HUES64 (cell line): ENCODE data around the gene ZG16B.

Experiments used
- H3K27ac ChIP-seq: 2 replicates; pipeline ENCODE4 v1.7.0; 2013; ENCODE audit warnings: low read depth, low read length, inconsistent platforms
- H3K27me3 ChIP-seq: 2 replicates; pipeline ENCODE4 v1.6.1; 2013; ENCODE audit warnings: mild to moderate bottlenecking, low read length; ENCODE audit not compliant: insufficient read depth
- H3K36me3 ChIP-seq: 2 replicates; pipeline ENCODE4 v1.6.1; 2013; ENCODE audit warnings: mild to moderate bottlenecking, low read length; ENCODE audit not compliant: insufficient read depth
- H3K4me1 ChIP-seq: 2 replicates; pipeline ENCODE4 v1.6.1; 2013; ENCODE audit warnings: mild to moderate bottlenecking, low read length, moderate library complexity; ENCODE audit not compliant: insufficient read depth
- H3K4me3 ChIP-seq: 2 replicates; pipeline ENCODE4 v1.5.1; 2013; ENCODE audit warnings: mild to moderate bottlenecking, low read length, moderate library complexity
- H3K9ac ChIP-seq: 2 replicates; pipeline ENCODE4 v1.6.1; 2013; ENCODE audit warnings: mild to moderate bottlenecking, low read depth, low read length
- H3K9me3 ChIP-seq: 2 replicates; pipeline ENCODE4 v1.6.1; 2013; ENCODE audit warnings: low read depth, low read length; ENCODE audit not compliant: insufficient read depth
- WGBS: fragments of 150-250, 120-280 bp; methylation state at CpG from one replicate; pipeline ENCODE4 v1.1.7; 2013; ENCODE audit warnings: missing lambda C conversion rate; 5-methylcytosine and 5-hydroxymethylcytosine counted together

Gene ZG16B

DNA sequence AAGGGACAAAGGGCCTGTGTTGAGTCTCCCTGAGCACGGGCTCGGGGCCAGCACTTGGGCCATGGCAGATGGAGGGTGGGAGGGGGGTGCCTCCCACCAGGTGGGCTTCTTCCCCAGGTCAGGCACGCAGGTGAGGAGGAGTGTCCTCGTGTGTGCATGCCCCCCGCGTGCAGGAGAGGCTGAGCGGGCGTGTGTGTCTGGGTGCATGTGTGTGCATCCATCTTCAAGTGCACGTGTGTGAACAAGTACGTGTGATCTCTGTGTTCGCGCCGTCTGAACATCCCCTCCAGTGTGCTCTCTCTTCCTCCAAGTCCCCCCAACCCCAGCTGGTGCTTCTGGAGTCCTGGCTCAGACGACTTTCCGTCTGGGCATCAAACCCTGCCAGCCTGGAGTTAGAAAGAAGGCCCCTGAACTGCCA, 2.7 kb upstream of the ZG16B start:
- no peak overlapping the region for H3K27ac ChIP-seq
- H3K9me3 ChIP-seq, result no peaks in the 10 kb centered on the region
- 91% methylated on average over 15 of the region's 15 CpGs for WGBS
- no peaks in the 10 kb centered on the region for H3K4me1 ChIP-seq
- no peaks in the 10 kb centered on the region for H3K27me3 ChIP-seq
- H3K4me3 ChIP-seq, result no peak overlapping the region
- H3K36me3 ChIP-seq, result no peaks in the 10 kb centered on the region
- no peak overlapping the region for H3K9ac ChIP-seq

DNA sequence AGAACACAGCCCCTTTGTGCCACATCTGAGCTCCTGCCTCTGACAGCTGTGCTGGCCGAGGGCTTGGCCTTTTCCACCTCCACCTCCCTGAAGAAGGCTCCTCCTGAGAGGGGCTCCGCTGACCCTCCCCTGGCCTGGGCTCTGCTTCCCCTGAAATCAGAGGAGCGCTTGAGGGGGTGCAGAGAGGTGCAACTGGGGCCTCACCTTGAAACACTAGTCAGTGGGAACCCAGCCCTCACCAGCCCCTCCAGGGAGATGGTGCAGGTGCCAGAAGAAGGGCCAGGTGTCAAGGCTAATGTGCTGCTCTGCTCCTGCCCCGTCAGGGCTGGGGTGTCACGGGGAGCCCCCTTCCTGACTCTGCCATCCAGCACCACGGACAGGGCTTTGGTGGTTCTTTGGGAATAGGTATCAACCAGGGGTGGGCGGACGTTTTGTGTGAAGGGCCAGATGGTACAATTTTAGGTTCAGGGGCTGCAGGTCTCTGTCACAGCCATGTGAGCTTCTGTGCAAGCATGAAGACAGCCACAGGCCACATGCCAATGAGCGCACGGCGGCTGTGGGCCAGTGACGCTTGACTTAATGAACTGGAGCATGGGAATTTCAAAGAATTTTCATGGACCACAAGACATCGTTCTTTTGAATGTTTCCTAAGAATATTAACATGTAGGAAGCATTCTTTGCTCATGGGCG, 2.1 kb upstream of the ZG16B start:
- H3K27ac ChIP-seq, result no peak overlapping the region
- H3K36me3 ChIP-seq, result no peaks in the 10 kb centered on the region
- no peak overlapping the region for H3K4me3 ChIP-seq
- no peaks in the 10 kb centered on the region for H3K9me3 ChIP-seq
- no peak overlapping the region for H3K9ac ChIP-seq
- no peaks in the 10 kb centered on the region for H3K4me1 ChIP-seq
- 84% methylated on average over 14 of the region's 14 CpGs for WGBS
- H3K27me3 ChIP-seq, result no peaks in the 10 kb centered on the region

DNA sequence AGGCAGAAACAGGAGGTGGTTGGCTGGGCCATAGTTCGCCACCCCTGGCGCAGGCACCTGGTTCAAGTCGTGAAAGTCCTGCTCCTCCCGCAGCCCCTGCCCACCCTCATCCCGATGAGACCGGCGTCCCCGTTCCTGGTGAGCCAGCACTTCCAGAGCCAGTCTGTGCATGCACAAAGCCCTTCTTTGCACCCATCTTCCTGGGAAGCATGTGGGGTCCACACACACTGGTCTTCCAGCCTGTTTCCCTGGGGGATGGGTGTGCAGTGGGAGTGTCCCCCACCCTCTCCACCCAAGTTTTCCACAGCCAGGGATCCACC, 1.6 kb upstream of the ZG16B start:
- Histone ChIP-seq H3K27me3 (no peaks in the 10 kb centered on the region), H3K36me3 (no peaks in the 10 kb centered on the region), H3K4me3 (no peak overlapping the region), H3K9ac (no peak overlapping the region), H3K9me3 (no peaks in the 10 kb centered on the region), H3K4me1 (no peaks in the 10 kb centered on the region), H3K27ac (no peak overlapping the region)
- 96% methylated on average over 8 of the region's 8 CpGs for WGBS

DNA sequence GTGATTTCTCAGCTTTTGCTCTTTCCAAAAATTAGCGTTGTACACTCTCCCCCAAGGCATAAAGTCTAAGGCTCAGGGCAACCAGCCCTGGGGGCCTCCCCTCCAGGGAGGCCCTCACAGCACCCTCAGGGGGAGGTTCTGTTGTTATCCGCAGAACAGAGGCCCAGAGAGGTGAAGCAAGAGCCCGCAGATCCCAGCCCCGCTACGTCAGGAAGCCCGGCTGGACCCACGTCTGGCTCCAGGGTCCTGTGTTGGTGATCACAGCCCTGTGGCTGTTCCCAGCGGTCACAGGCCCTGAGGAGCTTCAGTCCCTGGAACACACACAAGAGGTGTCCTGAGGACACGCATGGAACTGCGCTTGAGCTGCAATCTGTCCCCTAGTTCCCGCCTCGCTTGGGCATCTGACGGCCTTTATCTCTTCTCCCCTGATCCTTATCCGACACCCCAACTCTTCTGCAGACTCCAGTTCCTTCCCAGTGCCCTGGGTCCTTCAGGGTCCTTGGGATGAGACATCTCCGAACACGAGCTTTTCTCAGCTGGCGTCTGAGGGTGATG, 1.1 kb upstream of the ZG16B start:
- no peaks in the 10 kb centered on the region for H3K4me1 ChIP-seq
- H3K27ac ChIP-seq, result no peak overlapping the region
- H3K4me3 ChIP-seq, result no peak overlapping the region
- H3K9ac ChIP-seq, result no peak overlapping the region
- H3K36me3 ChIP-seq, result no peaks in the 10 kb centered on the region
- H3K27me3 ChIP-seq, result no peaks in the 10 kb centered on the region
- H3K9me3 ChIP-seq, result no peaks in the 10 kb centered on the region
- WGBS, result 92% methylated on average over 17 of the region's 17 CpGs

DNA sequence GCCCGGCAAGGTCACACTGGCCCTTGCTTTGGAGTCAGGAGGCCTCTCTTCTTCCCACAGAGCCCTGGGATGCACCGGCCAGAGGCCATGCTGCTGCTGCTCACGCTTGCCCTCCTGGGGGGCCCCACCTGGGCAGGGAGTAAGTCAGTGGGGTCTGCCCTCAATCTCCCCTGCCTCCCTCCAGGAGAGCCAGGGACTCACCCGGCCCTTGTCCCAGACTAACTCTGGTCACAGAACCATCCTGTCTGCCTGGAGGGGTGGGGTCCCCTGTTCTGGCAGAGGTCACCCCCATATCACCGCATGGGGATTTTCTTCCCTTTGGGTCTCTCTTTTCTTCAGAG, 222 bp downstream of the ZG16B start:
- WGBS, result 90% methylated on average over 5 of the region's 5 CpGs
- Histone ChIP-seq H3K36me3 (no peaks in the 10 kb centered on the region), H3K9ac (no peak overlapping the region), H3K27me3 (no peaks in the 10 kb centered on the region), H3K4me3 (no peak overlapping the region), H3K4me1 (no peaks in the 10 kb centered on the region), H3K9me3 (no peaks in the 10 kb centered on the region), H3K27ac (no peak overlapping the region)

DNA sequence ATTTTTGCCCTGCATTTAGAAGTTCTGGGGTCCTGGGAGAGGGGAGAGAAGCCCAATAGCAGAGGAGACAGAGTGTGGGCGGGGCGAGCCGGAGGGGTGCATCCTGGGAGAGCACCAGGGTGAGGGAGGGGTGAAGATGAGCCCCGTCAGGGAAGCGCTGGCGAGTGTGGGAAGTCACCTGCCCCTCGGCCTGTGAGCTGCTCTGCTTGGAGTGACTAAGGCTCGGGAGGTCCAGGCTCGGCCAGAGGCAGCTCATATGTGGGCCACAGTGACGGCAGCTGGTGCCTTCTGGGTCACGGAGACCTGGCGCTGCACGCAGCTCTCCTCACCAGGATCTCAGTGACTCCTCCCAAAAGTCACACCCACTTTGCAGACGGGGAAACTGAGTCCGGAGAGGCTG, 1.1 kb downstream of the ZG16B start:
- Histone ChIP-seq H3K27me3 (no peaks in the 10 kb centered on the region), H3K9me3 (no peaks in the 10 kb centered on the region), H3K27ac (no peak overlapping the region), H3K36me3 (no peaks in the 10 kb centered on the region), H3K4me3 (no peak overlapping the region), H3K9ac (no peak overlapping the region), H3K4me1 (peaks cover 8% of the 10 kb centered on the region; the same call in 1 of the 2 replicates)
- WGBS, result 87% methylated on average over 15 of the region's 15 CpGs

DNA sequence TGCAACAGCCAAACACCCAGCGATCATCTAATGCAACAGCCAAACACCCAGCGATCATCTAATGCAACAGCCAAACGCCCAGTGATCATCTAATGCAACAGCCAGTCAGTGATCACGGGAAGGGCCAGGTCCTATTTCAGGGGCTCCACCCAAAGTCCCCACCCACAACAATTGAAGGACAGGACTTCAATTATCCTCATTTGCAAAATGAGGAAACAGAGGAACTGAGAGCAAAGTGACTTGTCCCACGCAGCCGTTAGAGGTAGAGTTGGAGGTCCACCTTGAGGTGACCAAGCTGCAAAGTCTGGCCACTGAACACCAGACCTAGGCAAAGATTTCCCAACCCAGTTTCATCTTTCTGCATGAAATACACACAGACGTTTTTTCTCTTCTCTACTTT, 3.7 kb downstream of the ZG16B start:
- Histone ChIP-seq H3K4me1 (peaks cover 9% of the 10 kb centered on the region; the same call in 1 of the 2 replicates), H3K27me3 (no peaks in the 10 kb centered on the region), H3K9me3 (no peaks in the 10 kb centered on the region), H3K4me3 (no peak overlapping the region), H3K9ac (no peak overlapping the region), H3K36me3 (no peaks in the 10 kb centered on the region), H3K27ac (no peak overlapping the region)
- WGBS, result 86% methylated on average over 6 of the region's 7 CpGs

DNA sequence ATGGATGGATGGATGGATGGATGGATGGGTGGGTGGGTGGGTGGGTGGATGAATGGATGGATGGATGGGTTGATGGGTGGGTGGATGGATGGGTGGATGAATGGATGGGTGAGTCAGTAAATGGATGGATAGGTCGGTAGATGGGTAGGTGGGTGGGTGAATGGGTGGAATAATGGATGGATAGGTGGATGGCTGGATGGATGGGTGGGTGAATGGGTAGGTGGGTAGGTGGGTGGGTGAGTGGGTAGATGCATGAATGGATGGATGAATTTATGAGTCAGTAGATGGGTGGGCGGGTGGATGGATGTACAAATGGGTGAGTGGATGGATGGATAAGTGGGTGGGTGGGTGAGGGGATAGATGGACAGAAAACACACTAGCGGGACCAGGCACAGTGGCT, 4.9 kb downstream of the ZG16B start:
- WGBS, result 90% methylated on average over 3 of the region's 3 CpGs
- no peak overlapping the region for H3K4me3 ChIP-seq
- no peak overlapping the region; the same call in 1 of the 2 replicates for H3K27ac ChIP-seq
- H3K4me1 ChIP-seq, result peaks cover 9% of the 10 kb centered on the region; the same call in 1 of the 2 replicates
- H3K9ac ChIP-seq, result no peak overlapping the region
- no peaks in the 10 kb centered on the region for H3K27me3 ChIP-seq
- H3K9me3 ChIP-seq, result no peaks in the 10 kb centered on the region
- no peaks in the 10 kb centered on the region for H3K36me3 ChIP-seq

DNA sequence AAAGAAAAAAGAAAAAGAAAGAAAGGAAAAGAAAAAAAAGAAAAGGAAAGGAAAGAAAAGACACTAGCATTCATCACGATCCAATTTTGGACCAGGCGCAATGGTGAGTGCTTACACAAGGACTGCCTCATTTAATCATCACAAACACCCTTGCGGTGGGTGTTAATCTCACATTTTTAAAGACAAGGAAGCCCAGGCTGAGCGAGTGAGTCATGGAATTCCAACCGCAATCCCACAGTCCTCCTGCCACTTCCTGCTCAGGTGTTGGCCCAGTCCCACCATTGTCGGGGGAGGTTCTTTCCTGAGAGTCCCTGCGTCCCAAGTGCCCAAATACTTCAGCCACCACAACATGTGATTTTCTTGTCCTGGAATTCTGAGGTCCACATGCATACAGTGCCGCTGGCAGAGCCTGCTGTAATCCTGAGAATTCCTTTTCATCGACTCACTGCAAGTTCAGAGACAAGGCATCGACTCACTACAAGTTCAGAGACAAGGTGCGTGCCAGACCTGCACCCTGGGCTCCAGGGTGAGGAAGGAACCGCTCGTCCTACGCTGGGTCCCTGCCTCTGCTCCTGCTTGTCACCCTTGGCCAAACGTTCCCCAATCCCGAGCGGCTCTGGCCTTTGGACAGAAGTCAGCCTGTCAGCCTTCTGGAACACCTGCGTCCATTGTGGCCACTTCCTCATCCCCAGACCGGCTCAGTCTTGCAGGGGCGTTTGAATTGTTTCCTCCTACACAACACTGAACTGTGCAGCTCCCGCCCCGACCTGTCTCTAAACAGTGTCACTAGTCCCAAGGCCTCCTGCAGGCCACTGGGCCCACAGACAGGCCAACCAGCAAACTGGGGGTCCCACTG, 5.8 kb downstream of the ZG16B start:
- Histone ChIP-seq H3K9me3 (no peaks in the 10 kb centered on the region), H3K27me3 (no peaks in the 10 kb centered on the region), H3K4me1 (peaks cover 9% of the 10 kb centered on the region; the same call in 1 of the 2 replicates), H3K9ac (0 out of 2 replicates have a peak overlapping the region, but pooled peaks have one; percentile 15), H3K4me3 (no peak overlapping the region), H3K27ac (peak overlapping the region; percentile 65), H3K36me3 (no peaks in the 10 kb centered on the region)
- WGBS, result 56% methylated on average over 22 of the region's 22 CpGs

DNA sequence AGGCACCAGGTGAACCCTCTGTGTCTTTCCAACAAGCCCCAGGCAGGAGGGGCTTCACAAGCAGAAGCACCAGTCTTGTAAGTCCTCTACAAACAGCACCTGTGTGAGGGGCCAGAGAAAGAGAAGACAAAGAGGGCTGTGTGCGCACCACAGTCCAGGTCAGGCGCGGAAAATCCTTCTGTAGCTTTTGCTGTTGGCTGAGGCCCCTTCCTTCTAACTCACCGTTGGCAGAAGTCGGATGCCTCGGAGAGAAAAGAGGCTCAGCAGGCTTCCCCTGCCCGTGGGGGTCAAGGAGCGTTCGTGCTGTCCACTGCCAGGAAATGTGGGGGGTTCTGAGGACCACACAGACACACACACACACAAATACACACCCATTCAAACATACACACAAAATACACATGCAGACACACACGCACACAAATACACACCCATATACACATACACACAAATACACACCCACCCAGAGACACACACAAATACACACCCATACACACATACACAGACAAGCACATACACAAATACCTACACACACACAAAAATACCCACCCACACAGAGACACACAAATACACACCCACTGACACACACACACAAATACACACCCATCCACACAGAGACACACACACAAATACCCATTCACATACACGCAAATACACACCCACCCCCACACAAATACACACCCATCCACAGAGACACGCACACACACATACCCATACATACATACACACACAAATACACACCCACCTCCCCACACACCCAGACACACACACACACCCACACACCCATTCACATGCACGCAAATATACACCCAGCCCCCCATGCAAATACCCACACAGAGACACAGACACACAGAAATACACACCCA, 6.8 kb downstream of the ZG16B start:
- peaks cover 9% of the 10 kb centered on the region; the same call in 1 of the 2 replicates for H3K4me1 ChIP-seq
- H3K36me3 ChIP-seq, result no peaks in the 10 kb centered on the region
- H3K27me3 ChIP-seq, result no peaks in the 10 kb centered on the region
- H3K9ac ChIP-seq, result no peak overlapping the region
- H3K4me3 ChIP-seq, result no peak overlapping the region
- WGBS, result 82% methylated on average over 13 of the region's 13 CpGs
- H3K9me3 ChIP-seq, result no peaks in the 10 kb centered on the region
- H3K27ac ChIP-seq, result no peak overlapping the region; the same call in 1 of the 2 replicates

DNA sequence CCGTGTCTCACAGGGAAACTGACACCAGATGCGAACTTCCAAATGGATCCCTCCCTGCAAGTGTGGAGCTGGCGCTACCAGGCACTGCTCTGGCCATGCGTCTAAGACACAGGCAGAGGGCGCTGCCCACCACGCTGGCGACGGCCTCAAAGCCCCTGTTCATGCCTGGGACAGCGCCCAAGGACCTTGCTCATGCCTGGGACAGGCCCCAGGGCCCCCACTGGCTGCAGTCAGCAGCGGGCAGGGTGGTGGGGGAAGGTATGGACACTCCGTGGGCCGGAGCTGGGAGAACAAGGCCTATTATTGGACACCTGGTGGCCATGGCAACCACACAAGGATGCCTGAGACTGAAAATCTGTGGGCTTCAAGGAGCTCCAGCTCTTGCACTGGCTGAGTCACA, 8.8 kb downstream of the ZG16B start:
- 16% methylated on average over 12 of the region's 12 CpGs for WGBS
- Histone ChIP-seq H3K9me3 (no peaks in the 10 kb centered on the region), H3K36me3 (no peaks in the 10 kb centered on the region), H3K27me3 (no peaks in the 10 kb centered on the region), H3K4me1 (peaks cover 9% of the 10 kb centered on the region; the same call in 1 of the 2 replicates), H3K27ac (no peak overlapping the region), H3K9ac (no peak overlapping the region), H3K4me3 (no peak overlapping the region)
